Activated CD4-positive, alpha-beta T cell treated with anti-CD3 and anti-CD28 coated beads, Interleukin-2, amount 50 U/mL, for 24 hours (primary cell): ENCODE measurements around the gene HSPBAP1.
A peak's percentile ranks its signal among the peaks of the same experiment; 100 is the strongest.
"Not testable (repeated sequence)": the region's sequence is repeated elsewhere in the genome, so short reads cannot be mapped to it uniquely, and the experiment has no call there.

Experiments
- DNase-seq, 2 donors: peaks; one replicate each; pipeline ENCODE4 v3.0.0-alpha.2; 2020; ENCODE audit warnings: low read depth in 1 of 2, low spot score in 1 of 2

Gene HSPBAP1

DNA sequence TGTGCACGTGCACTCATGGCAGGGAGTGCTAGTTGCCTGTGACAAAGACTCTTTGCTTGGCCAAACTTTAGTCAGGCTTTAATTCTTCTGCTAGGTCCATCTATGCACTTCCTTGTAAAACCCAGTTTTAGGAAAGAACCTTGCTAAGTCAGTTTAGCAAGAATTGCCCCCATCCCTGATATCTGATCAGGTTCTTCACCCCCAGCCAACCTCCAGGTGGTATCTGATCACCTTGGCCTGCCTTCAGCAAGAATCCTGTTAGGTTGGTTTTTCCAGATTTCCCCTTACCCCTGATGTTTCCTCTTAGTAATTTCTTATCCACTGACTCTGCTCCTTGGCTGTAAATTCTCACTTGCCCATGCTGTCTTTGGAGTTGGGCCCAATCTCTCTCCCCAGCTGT is 8.4 kb downstream of the HSPBAP1 start:
- no peak for DNase-seq

DNA sequence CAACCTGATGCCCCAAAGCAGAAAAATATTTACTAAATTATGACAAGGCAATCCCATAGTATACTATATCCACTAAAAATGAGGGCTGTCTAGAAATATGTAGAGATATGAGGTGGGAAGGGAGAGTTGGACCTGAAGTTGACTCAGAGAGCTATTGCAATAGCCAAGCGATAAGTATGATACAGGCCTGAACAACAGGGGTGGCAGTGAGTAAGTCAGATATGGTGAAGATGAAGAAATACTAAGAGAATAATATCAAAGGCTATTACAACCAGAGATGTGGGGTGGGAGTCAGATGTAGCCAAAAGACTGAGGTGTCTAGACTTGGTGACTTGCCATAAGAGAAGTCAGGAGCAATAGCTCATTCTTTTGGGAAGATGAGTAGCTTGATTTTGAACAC is 9.2 kb downstream of the HSPBAP1 start:
- no peak for DNase-seq

DNA sequence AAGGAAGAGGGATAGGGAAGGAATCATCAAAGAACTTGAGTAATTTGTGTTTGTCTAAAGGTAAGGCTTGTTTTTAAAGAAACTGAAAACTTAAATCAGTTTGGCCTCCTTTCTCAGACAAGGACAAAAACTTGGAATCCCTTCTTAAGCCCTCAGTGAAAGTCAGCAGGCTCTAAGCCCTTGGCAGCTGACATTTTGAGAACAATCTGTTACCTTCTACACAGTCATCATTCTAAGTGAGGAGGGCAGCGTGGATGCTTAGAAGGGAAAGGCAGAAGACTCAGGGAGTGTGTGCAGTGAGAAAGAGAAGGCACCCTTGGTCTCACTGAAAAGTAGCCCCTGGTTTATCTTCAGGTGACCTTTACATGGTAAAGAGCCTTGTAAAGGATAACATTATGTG is 10.8 kb downstream of the HSPBAP1 start:
- DNase-seq = no peak

DNA sequence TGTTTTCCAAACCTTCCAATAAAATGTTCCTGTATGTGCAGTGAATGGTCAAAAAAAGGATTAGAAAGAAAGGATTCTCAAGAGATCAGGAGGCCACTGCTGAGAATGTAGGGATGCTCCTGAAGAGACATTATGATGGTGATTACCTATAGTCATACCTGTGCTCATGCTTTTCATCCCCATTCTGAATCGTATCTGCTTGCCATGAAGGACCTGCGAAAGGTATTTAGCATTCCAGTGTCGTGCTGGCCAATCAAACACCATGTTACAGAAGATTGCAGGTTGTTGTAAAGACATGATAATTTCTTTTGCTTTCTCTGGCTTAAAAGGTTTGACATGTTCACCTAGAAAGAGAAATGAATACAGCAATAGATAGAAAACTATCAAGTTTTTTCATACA is 16.1 kb downstream of the HSPBAP1 start:
- no peak for DNase-seq

DNA sequence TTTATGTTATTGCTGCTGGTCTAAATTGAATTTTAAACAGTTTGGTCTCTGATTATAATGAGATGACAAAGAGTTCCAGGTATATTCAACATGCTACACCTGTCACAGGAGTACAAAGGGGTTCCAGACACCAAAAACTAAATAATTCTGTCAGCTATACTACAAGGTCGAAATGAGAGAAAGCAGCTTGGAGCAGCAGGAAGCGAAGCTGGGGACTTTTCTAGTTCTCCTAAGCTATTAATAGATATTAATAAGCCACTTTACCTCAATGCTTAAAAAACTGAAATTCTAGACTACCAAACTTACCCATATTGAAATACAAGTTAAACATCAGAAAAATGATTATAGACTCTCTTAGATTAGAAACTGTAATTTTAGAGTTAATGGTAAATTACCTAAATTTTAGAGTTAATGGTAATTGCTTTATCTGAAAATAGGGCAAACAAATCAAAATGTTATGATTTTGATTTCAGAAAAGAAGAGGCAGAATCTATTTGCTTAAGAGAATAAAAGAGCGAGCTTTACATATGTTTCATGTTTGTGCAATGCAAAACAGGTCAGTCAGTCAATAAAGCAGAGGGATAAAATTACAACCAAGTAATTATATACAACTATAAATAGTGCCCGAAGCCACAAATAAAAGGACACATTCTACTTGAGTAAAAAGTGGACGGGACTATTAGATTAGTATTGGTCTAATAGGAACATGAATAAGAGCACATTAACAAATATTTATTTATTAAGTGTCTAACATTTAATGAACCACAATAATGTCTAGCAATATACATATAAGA is 16.8 kb downstream of the HSPBAP1 start:
- no peak for DNase-seq

DNA sequence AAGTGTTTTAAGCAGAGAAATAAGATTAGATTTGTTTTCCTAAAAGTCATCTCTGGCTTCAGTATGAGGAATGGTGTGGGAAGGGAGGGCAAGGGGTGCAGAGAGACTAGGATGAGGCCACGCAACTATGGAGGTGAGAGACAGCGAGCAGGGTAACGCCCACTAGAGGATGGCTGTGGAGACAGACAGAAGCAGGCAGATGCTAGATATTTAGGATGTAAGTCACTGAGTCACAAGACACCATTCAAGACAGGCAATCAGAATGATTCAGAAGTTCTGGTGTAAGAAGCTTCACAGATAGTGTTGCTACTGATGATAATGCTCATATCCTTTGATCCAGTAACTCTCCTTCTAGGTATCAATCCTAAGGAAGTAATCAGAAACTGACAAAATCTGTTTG is 19.1 kb downstream of the HSPBAP1 start:
- DNase-seq = no peak

DNA sequence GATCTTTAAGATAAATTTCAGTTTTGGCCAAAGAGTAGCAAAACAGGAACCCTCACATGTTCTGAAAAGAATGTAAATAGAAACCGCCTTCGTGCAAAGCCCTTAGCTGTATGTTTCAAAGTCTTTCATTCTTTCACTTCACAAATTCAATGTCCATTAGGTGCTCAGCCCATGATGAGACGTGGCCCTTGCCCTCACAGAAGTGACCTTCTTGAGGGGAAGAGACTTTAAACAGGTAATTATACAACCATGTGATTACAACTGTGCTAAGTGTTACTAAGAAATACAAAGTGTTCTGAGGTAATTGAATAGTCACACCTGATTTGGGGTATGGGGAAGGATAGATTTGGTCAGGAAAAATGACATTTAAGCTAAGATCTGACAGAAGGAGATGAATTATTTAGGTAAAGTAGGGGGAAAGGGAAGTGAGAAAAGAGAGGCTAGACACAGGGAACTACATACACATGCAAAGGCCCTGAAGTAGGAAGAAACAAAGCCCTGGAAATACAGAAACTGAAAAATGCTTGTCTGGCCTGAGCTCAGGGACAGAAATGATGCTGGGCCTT is 19.6 kb downstream of the HSPBAP1 start:
- no peak for DNase-seq

DNA sequence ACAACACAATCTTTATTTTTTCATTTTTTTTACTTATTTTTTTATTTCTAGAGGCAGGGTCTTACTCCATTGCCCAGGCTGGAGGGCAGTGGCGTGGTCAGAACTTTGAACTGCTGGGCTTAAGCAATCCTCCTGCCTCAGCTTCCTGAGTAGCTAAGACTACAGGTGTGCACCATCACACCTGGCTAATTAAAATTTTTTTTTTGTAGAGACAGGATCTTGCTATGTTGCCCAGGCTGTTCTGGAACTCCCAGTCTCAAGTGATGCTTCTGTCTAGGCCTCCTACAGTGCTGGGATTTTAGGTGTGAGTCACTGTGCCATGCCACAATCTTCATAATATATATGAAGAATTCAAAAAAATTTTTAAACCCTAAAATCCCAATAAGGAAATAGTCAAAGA is 20.8 kb downstream of the HSPBAP1 start:
- no peak for DNase-seq

DNA sequence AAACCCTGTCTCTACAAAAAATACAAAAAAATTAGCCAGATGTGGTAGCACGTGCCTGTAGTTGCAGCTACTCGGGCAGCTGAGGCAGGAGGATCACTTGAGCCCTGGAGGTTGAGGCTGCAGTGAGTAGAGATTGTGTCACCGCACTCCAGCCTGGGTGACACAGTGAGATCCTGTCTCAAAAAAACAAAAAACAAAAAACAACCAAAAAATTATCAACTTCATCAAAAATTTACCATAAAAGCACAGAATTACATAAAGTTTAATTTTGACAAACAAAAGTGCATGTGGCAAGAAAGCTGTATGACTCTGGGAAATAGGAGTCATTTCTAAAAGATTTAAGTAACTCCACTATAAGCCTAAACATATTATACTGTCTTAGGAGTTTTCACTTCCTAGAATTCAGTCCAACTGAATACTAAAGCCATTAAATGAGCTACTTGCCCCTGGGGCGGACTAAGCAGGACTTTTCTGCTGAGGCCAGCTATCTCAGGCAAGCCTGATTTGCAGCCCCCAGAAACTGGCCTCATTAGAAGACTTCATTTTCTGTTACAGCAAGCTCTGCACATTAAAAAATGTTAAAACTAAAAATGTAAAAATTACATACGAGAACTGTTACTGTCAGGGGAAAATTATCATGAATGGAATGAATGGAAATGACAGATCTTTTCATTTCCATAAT is 23.0 kb downstream of the HSPBAP1 start:
- DNase-seq = no peak

DNA sequence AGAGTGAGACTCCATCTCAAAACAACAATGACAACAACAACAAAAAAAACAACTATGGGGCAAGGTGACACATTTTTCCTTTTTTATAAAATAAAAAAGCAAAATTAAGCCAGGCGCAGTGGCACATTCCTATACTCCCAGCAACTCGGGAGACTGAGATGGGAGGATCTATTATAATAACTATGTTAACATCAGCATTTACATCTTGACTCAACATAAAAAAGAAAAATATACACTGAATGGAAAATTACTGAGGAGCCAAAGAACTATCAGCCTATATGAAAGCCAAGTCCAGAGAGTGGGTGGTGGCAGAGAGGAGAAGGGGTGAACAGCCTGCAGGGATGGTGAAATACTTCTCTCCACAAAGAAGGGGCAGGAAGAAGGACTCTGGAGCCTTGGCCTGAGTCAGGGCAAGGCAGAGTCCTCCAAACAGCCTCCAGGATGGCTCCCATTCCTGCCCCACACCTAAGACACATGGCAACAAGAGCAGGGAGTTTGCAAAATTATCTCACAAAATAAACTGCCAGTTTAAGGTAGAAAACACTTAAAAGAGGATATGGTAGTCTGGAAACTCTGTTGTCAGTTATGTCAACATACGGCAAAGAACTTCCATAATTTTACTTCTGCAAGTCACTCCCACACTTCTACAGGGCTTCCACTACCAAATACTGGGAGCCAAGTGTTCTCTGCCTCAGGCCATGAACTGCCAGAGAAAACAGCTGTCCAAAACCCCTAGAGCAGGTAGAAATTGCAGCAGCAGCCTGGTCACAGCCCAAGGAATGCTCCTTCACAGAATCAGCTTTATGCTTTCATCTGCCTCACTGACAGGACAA is 25.9 kb downstream of the HSPBAP1 start:
- no peak for DNase-seq

DNA sequence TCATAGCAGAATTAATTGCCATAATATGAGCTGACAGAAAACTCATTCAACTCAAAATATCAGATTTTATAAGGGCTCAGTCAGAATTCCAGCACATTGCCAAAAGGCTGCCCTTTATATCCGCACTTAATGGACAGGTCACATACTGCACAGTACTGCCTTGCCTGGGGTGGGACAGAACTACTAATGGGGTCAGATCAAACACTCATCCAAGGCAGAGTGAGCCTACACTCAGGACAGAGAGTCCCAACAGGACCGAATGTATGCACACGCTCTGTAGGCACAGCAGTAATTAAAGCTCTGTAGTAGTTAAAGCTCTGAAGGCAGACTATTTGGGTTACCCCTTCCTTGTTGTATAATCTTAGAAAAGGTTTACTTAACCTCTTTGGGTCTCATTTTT is 27.2 kb downstream of the HSPBAP1 start:
- DNase-seq = no peak

DNA sequence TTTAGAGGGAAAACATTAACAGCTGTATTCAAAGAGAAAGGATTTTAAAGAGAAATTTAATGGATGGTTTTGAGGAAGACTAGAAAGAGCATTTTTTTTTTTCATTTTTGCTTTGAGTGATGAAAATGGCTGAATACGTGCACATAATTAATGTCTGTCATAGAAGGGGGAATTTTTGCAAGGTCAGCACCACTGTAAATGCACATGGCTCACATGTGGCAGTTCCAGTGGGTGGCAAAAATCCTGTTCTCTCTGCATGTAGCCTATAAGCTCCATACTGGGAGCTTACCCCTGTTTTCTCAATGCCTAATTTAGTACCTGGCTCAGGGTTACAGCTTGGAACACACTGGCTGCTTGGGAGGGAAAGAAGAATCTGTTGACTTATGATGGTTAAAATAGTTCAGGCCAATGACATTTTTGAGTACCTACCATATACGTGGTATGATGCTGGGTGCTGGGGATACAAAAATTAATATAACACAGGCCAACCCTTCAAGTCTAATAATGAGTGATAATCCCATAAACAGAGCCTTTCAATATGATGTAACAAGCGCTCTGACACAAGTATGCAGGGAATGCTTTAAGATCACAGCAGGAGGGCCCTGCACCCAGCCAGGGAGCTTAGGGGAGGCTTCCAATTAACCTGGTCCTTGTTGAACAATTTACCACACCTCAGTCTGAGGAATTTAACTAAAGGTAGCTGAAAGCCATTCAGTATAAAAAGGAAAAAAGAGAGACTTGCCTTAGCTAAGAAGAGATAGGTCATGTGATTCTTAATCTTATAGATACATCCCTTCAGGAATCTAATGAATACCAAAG is 33.0 kb downstream of the HSPBAP1 start:
- DNase-seq = no peak

DNA sequence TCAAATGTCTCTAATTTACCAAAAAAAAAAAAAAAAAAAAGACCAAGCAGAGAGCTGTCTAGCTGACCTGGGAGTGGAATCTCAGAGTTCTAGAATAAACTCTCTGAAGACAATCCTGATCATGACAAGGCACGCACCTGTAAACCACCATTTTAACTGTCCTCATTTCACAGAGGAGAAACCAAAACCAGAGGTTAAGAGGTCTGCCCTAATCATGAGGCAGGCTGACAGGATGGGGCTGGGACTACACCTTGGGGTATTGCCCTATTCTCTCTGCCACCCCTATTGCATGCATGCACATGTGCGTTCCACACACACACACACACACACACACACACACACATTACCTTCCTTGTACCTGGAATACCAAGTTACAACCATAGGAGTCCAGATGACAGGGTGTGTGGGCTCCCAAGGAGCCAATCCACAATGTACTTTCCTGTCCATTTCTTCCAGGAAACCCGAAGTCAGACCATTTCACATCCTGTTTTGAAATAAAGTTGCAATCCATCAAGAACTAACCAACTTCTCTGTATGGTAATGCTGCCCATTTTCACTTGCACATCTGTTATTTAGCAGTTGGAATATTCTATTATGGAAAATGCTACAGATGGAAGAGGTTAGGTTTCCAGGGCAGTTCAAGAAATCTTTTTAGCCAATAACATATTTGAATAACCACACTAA is 34.6 kb downstream of the HSPBAP1 start:
- DNase-seq = no peak

DNA sequence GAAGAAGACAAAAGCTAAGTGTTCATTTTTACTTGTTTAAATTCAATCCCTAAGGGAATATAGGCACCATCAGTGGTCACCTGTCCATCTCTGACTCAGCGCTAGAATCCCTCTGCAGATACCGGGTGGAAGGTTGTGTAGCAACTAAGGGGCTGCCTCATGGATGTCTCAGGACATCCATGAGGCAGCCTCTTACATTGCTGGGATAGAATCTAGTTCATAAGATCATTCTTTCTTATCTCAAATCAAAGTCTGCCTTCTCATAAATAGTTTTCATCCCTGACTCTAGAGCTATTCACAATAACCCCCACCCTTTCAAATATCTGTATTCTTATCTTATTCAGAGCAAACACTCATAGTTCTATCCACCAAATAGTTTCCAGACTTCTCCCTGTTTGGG is 38.1 kb downstream of the HSPBAP1 start:
- DNase-seq = no peak

DNA sequence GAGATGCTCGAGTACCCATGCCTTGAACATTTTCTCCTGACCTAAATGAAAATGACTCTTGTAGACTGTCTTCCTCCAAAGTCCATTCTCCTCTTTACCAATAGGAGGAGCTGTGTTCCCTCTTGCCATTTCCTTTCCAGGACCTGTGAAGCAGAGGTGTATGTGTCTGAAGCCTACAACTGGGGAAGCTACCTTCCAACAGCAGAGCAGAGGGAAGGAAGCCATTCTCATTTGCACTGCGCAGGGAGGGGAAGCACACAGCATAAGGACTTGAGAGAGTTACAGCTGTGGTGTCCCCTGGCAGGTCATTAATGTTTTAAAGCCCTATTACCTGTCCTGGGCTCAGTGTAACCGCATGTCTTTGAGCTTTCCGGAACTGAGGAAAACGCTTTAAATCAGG is 38.7 kb downstream of the HSPBAP1 start:
- peak in 1 of 2 donors; percentile 1 for DNase-seq

DNA sequence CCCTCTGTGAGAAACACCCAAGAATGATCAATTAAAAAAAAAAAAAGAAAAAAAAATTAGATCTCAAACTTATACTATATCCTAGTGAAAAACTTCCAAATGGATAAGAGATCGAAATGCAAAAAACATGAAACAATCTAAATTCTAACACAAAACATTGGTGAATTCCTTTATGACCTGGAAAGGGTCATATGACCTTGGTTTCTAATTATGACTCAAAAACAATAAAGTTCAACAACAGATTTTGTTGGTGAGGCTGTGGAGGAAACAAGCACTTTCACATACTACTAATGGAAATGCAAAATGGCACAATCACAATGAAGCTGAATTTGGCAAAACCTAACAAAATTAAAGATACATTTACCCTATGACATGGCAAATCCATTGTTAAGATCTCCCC is 45.3 kb downstream of the HSPBAP1 start:
- DNase-seq = no peak

DNA sequence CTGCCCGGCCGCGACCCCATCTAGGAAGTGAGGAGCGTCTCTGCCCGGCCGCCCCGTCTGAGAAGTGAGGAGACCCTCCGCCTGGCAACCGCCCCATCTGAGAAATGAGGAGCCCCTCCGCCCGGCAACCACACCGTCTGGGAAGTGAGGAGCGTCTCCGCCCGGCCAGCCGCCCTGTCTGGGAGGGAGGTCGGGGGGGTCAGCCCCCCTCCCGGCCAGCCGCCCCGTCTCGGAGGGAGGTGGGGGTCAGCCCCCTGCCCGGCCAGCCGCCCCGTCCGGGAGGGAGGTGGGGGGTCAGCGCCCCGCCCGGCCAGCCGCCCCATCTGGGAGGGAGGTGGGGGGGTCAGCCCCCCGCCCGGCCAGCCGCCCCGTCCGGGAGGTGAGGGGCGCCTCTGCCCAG is 46.3 kb downstream of the HSPBAP1 start:
- DNase-seq = not testable (repeated sequence)

DNA sequence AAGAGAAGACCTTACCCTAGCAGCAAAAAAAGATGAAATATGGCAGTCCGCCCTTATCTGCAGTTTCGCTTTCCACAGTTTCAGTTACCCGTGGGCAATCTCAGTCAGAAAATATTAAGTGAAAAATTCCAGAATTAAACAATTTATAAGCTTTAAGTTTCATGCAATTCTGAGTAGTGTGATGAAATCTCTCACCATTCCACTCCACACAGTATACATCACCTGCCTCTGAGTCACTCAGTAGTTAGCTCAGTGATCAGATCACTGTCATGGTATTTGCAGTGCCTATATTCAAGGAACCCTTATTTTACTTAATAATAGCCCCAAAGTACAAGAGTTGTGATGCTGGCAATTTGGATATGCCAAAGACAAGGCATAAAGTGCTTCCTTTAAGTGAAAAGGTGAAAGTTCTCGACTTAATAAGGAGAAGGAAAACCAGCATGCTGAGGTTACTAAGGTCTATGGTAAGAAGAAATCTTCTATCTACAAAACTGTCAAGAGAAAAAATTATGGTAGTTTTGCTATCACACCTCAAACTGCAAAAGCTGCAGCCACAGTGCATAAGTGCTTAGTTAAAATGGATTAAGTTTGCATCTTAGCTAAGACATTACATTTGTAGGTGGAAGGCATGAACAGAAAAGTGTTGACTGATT is 48.1 kb downstream of the HSPBAP1 start:
- no peak for DNase-seq

DNA sequence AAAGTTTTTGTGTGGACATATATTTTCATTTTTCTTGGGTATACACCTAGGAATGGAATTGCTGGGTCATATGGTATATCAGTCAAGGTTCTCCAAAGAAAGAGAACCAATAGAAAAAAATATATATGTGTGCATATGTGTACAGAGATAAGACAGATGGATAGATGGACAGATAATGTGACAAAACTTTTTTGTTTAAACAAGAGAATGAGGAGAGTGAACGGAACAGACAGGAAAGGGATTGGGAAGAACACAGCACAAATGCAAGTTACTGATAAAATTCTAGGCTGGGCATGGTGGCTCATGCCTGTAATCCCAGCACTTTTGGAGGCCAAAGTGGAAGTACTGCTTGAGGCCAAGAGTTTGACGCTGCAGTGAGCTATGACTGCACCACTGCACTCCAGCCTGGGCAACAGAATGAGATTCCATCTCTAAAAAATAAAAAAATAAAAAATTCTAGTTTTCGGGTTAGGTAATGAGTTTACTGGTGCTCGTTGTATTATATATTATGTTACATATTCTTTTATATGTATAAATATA is 50.0 kb downstream of the HSPBAP1 start:
- DNase-seq = no peak
